Measurements from ENCODE around the gene KLHL12. TPM values are rescaled to one million over a fixed set of nuclear protein-coding genes. Genes with fewer than 3 reads are reported as not detected.
A peak's percentile ranks its signal among the peaks of the same experiment; 100 is the strongest.

The KLHL12 gene
- polyA plus RNA-seq, 1 donor from 2014 or later = 62.8 TPM

- Histone ChIP-seq H3K27me3 (ENCODE audit: insufficient read depth, low read depth, low read length) (no peaks in the 10 kb centered on the region), H3K9me3 (ENCODE audit: low read length) (no peaks in the 10 kb centered on the region), H3K9ac (ENCODE audit: low read length) (no peak overlapping the region), H3K4me2 (ENCODE audit: low read length) (no peak overlapping the region), H3K36me3 (ENCODE audit: insufficient read depth, low read length) (no peaks in the 10 kb centered on the region), H3K79me2 (replicated peaks; ENCODE audit: insufficient read depth, low read length) (no peaks in the 10 kb centered on the region), H4K20me1 (ENCODE audit: insufficient read depth) (no peaks in the 10 kb centered on the region), H2AFZ (ENCODE audit: low read depth, low read length) (no peak overlapping the region), H3K9me2 (ENCODE audit: insufficient read depth, low read length) (no peaks in the 10 kb centered on the region), H3F3A (ENCODE audit: insufficient read depth, low read length, poor library complexity, severe bottlenecking) (no peaks in the 10 kb centered on the region), H3K27ac (ENCODE audit: low read length) (no peak overlapping the region), H3K4me3 (ENCODE audit: low read length) (no peak overlapping the region)
- TF ChIP-seq, protein P1, sequence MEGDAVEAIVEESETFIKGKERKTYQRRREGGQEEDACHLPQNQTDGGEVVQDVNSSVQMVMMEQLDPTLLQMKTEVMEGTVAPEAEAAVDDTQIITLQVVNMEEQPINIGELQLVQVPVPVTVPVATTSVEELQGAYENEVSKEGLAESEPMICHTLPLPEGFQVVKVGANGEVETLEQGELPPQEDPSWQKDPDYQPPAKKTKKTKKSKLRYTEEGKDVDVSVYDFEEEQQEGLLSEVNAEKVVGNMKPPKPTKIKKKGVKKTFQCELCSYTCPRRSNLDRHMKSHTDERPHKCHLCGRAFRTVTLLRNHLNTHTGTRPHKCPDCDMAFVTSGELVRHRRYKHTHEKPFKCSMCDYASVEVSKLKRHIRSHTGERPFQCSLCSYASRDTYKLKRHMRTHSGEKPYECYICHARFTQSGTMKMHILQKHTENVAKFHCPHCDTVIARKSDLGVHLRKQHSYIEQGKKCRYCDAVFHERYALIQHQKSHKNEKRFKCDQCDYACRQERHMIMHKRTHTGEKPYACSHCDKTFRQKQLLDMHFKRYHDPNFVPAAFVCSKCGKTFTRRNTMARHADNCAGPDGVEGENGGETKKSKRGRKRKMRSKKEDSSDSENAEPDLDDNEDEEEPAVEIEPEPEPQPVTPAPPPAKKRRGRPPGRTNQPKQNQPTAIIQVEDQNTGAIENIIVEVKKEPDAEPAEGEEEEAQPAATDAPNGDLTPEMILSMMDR (IDR thresholded peaks at IDR 0.05; ENCODE audit: poor library complexity, severe bottlenecking) = peak; percentile 50
- TF ChIP-seq, protein P2, sequence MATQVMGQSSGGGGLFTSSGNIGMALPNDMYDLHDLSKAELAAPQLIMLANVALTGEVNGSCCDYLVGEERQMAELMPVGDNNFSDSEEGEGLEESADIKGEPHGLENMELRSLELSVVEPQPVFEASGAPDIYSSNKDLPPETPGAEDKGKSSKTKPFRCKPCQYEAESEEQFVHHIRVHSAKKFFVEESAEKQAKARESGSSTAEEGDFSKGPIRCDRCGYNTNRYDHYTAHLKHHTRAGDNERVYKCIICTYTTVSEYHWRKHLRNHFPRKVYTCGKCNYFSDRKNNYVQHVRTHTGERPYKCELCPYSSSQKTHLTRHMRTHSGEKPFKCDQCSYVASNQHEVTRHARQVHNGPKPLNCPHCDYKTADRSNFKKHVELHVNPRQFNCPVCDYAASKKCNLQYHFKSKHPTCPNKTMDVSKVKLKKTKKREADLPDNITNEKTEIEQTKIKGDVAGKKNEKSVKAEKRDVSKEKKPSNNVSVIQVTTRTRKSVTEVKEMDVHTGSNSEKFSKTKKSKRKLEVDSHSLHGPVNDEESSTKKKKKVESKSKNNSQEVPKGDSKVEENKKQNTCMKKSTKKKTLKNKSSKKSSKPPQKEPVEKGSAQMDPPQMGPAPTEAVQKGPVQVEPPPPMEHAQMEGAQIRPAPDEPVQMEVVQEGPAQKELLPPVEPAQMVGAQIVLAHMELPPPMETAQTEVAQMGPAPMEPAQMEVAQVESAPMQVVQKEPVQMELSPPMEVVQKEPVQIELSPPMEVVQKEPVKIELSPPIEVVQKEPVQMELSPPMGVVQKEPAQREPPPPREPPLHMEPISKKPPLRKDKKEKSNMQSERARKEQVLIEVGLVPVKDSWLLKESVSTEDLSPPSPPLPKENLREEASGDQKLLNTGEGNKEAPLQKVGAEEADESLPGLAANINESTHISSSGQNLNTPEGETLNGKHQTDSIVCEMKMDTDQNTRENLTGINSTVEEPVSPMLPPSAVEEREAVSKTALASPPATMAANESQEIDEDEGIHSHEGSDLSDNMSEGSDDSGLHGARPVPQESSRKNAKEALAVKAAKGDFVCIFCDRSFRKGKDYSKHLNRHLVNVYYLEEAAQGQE (IDR thresholded peaks at IDR 0.05; ENCODE audit: borderline replicate concordance) = no peak
- TF ChIP-seq EP300 (conservative IDR thresholded peaks at IDR 0.05; ENCODE audit: poor library complexity, severe bottlenecking) (no peak), RAD21 (conservative IDR thresholded peaks at IDR 0.05) (peak; percentile 12)
These were observed 41.9 kb upstream of the KLHL12 start for GRCh38 chr1:202968895-202969295.

DNA sequence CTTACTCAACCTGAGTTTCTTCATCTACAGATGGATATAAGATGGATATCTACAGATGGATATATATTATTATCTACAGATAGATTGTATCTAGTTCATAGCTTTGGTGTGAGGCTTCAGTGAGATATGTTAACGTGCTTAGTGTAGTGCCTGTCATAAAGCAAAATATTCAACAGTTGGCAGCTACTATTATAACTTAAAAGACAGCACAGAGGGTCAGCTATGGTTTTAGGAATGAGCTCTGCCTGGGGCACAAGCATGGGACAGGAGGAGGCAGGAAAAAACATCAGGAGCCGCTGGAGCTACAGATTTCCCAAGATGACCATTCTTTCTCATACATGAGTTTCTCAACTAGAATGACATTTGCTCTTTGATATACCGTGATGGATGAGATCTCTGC, 41.3 kb upstream of the KLHL12 start:
- no peaks in the 10 kb centered on the region for H3K79me2 ChIP-seq (replicated peaks; ENCODE audit: insufficient read depth, low read length)
- peak overlapping the region; percentile 55 for H3K9ac ChIP-seq (ENCODE audit: low read length)
- no peak for TF ChIP-seq SMC3 (conservative IDR thresholded peaks at IDR 0.05; ENCODE audit: poor library complexity)
- no peaks in the 10 kb centered on the region for H3K27me3 ChIP-seq (ENCODE audit: insufficient read depth, low read depth, low read length)
- H3K27ac ChIP-seq (ENCODE audit: low read length) = no peak overlapping the region
- H3K36me3 ChIP-seq (ENCODE audit: insufficient read depth, low read length) = no peaks in the 10 kb centered on the region
- H3F3A ChIP-seq (ENCODE audit: insufficient read depth, low read length, poor library complexity, severe bottlenecking) = no peaks in the 10 kb centered on the region
- H4K20me1 ChIP-seq (ENCODE audit: insufficient read depth) = no peaks in the 10 kb centered on the region
- no peaks in the 10 kb centered on the region for H3K9me2 ChIP-seq (ENCODE audit: insufficient read depth, low read length)
- no peak overlapping the region for H2AFZ ChIP-seq (ENCODE audit: low read depth, low read length)
- H3K9me3 ChIP-seq (ENCODE audit: low read length) = no peaks in the 10 kb centered on the region
- peak overlapping the region; percentile 97 for H3K4me3 ChIP-seq (ENCODE audit: low read length)
- H3K4me2 ChIP-seq (ENCODE audit: low read length) = peak overlapping the region; percentile 66

GRCh38 chr1:202967684-202968281, 40.7 kb upstream of the KLHL12 start:
- peak overlapping the region; percentile 55 for H3K9ac ChIP-seq (ENCODE audit: low read length)
- H3K79me2 ChIP-seq (replicated peaks; ENCODE audit: insufficient read depth, low read length) = no peaks in the 10 kb centered on the region
- TF ChIP-seq EZH2 (IDR thresholded peaks at IDR 0.05; ENCODE audit: borderline replicate concordance, insufficient read depth, low read length, poor library complexity, severe bottlenecking) (no peak), MXI1 (conservative IDR thresholded peaks at IDR 0.05; ENCODE audit: poor library complexity, severe bottlenecking) (peak; percentile 39)
- TF ChIP-seq, protein P2 (IDR thresholded peaks at IDR 0.05; ENCODE audit: borderline replicate concordance) = no peak
- H3K36me3 ChIP-seq (ENCODE audit: insufficient read depth, low read length) = no peaks in the 10 kb centered on the region
- H3F3A ChIP-seq (ENCODE audit: insufficient read depth, low read length, poor library complexity, severe bottlenecking) = no peaks in the 10 kb centered on the region
- peak overlapping the region; percentile 66 for H3K4me2 ChIP-seq (ENCODE audit: low read length)
- no peaks in the 10 kb centered on the region for H3K27me3 ChIP-seq (ENCODE audit: insufficient read depth, low read depth, low read length)
- no peak overlapping the region for H3K27ac ChIP-seq (ENCODE audit: low read length)
- peak overlapping the region; percentile 97 for H3K4me3 ChIP-seq (ENCODE audit: low read length)
- no peaks in the 10 kb centered on the region for H3K9me2 ChIP-seq (ENCODE audit: insufficient read depth, low read length)
- peak overlapping the region; percentile 76 for H2AFZ ChIP-seq (ENCODE audit: low read depth, low read length)
- H4K20me1 ChIP-seq (ENCODE audit: insufficient read depth) = no peaks in the 10 kb centered on the region
- no peaks in the 10 kb centered on the region for H3K9me3 ChIP-seq (ENCODE audit: low read length)
